ENCODE results near the gene PTPRR.

DNA sequence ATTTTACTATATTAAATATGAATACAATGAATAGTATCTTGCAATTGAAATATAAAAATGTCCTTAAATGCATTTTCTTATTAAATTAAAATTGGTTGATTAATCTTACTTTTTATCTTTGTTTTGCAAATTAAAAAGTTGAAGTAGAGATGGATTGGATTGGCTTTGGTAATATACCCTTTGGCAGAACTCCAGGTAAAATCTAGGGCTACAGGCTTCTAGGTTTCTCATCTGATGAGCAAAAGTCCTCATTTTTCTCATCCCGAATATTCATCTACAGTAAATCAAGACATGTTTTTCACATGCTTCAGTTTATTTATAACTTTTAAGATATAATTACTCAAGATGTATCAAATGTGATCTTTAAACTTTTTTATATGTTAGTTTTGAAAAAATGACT lies 2.2 kb downstream of the PTPRR start:
- no peak for TF ChIP-seq POLR2AphosphoS5 (IDR thresholded peaks at IDR 0.05)
- TF ChIP-seq, protein P1, sequence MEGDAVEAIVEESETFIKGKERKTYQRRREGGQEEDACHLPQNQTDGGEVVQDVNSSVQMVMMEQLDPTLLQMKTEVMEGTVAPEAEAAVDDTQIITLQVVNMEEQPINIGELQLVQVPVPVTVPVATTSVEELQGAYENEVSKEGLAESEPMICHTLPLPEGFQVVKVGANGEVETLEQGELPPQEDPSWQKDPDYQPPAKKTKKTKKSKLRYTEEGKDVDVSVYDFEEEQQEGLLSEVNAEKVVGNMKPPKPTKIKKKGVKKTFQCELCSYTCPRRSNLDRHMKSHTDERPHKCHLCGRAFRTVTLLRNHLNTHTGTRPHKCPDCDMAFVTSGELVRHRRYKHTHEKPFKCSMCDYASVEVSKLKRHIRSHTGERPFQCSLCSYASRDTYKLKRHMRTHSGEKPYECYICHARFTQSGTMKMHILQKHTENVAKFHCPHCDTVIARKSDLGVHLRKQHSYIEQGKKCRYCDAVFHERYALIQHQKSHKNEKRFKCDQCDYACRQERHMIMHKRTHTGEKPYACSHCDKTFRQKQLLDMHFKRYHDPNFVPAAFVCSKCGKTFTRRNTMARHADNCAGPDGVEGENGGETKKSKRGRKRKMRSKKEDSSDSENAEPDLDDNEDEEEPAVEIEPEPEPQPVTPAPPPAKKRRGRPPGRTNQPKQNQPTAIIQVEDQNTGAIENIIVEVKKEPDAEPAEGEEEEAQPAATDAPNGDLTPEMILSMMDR (IDR thresholded peaks at IDR 0.05 in 8 of 11, conservative IDR thresholded peaks at IDR 0.05 in 3 of 11), result no peak
- TF ChIP-seq POLR2A (IDR thresholded peaks at IDR 0.05), result no peak
